PFSK-1 (cell line): ENCODE measurements around the gene MAEA.

Source experiments
- POLR2AphosphoS5 ChIP-seq: IDR thresholded peaks from 2 replicates; pipeline ENCODE4 v1.6.1; 2012; ENCODE audit warnings: low read depth, mild to moderate bottlenecking, control low read depth, low read length, moderate library complexity
- TAF1 ChIP-seq: IDR thresholded peaks from 2 replicates; pipeline ENCODE4 v1.6.1; 2012; ENCODE audit warnings: low read length, control low read depth, borderline replicate concordance; ENCODE audit not compliant: insufficient read depth
- TF ChIP-seq, protein P1 (sequence below), 2 experiments: IDR thresholded peaks; 2 replicates each; pipeline versions ENCODE4 v1.6.1 to v1.8.0; 2011 to 2012; ENCODE audit warnings: low read depth in 2 of 2, low read length in 2 of 2, control low read depth in 1 of 2, inconsistent platforms in 1 of 2, mild to moderate bottlenecking in 1 of 2, moderate library complexity in 1 of 2; ENCODE audit not compliant: insufficient read depth in 1 of 2

- TF ChIP-seq POLR2AphosphoS5 (no peak), TAF1 (no peak)
- TF ChIP-seq, protein P1, sequence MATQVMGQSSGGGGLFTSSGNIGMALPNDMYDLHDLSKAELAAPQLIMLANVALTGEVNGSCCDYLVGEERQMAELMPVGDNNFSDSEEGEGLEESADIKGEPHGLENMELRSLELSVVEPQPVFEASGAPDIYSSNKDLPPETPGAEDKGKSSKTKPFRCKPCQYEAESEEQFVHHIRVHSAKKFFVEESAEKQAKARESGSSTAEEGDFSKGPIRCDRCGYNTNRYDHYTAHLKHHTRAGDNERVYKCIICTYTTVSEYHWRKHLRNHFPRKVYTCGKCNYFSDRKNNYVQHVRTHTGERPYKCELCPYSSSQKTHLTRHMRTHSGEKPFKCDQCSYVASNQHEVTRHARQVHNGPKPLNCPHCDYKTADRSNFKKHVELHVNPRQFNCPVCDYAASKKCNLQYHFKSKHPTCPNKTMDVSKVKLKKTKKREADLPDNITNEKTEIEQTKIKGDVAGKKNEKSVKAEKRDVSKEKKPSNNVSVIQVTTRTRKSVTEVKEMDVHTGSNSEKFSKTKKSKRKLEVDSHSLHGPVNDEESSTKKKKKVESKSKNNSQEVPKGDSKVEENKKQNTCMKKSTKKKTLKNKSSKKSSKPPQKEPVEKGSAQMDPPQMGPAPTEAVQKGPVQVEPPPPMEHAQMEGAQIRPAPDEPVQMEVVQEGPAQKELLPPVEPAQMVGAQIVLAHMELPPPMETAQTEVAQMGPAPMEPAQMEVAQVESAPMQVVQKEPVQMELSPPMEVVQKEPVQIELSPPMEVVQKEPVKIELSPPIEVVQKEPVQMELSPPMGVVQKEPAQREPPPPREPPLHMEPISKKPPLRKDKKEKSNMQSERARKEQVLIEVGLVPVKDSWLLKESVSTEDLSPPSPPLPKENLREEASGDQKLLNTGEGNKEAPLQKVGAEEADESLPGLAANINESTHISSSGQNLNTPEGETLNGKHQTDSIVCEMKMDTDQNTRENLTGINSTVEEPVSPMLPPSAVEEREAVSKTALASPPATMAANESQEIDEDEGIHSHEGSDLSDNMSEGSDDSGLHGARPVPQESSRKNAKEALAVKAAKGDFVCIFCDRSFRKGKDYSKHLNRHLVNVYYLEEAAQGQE (IDR thresholded peaks at IDR 0.05; ENCODE audit: insufficient read depth in 1 of 2, low read depth in 2 of 2, low read length in 2 of 2) = no peak
Measured at GRCh38 chr4:1252928-1253492, 36.7 kb upstream of the MAEA start.
